Measurements from ENCODE around the gene MBOAT2.

DNA sequence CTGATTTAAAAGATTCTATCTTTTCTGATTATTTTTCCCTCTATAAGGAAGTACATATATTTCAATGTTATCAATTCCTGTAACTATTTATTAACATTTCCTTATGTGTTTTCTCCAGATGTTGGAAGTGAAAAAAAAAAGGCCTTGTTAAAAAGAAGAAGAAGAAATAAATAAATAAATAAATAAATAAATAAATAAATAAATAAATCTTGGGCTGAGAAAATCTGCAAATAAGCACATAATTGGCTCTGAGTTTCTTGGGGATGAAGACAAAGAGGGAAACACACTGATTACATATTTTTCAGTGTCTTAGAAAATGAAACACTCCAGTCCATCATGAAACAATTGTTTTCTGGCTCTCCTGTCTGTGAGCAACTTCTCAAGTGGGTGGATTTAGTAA, 21.1 kb upstream of the MBOAT2 start:
- TF ChIP-seq, protein P1, sequence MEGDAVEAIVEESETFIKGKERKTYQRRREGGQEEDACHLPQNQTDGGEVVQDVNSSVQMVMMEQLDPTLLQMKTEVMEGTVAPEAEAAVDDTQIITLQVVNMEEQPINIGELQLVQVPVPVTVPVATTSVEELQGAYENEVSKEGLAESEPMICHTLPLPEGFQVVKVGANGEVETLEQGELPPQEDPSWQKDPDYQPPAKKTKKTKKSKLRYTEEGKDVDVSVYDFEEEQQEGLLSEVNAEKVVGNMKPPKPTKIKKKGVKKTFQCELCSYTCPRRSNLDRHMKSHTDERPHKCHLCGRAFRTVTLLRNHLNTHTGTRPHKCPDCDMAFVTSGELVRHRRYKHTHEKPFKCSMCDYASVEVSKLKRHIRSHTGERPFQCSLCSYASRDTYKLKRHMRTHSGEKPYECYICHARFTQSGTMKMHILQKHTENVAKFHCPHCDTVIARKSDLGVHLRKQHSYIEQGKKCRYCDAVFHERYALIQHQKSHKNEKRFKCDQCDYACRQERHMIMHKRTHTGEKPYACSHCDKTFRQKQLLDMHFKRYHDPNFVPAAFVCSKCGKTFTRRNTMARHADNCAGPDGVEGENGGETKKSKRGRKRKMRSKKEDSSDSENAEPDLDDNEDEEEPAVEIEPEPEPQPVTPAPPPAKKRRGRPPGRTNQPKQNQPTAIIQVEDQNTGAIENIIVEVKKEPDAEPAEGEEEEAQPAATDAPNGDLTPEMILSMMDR (IDR thresholded peaks at IDR 0.05): no peak
- TF ChIP-seq POLR2A (IDR thresholded peaks at IDR 0.05): no peak
